OCI-LY3 (cell line): ENCODE measurements around the gene TMEM91.
"Not testable (repeated sequence)": the region's sequence is repeated elsewhere in the genome, so short reads cannot be mapped to it uniquely, and the experiment has no call there.

ENCODE experiments used
- CTCF ChIP-seq: fragments of 200-600, 300-600 bp; sonication (generic); IDR thresholded peaks from 2 replicates; pipeline ENCODE4 v1.5.1; 2014; ENCODE audit warnings: antibody characterized with exemption, low read length, low read depth
- EZH2phosphoT487 ChIP-seq: fragments of 200-600 bp; shearing (Covaris generic); IDR thresholded peaks from 2 replicates; pipeline ENCODE4 v1.6.1; 2018; ENCODE audit warnings: antibody characterized with exemption, mixed run types, low read depth

- not testable (repeated sequence) for TF ChIP-seq CTCF, EZH2phosphoT487
Measured at GRCh38 chr19:41381536-41381935, 5.2 kb downstream of the TMEM91 start.
